ENCODE results near the gene ARID3B.
A peak's percentile ranks its signal among the peaks of the same experiment; 100 is the strongest.

ARID3B gene

DNA sequence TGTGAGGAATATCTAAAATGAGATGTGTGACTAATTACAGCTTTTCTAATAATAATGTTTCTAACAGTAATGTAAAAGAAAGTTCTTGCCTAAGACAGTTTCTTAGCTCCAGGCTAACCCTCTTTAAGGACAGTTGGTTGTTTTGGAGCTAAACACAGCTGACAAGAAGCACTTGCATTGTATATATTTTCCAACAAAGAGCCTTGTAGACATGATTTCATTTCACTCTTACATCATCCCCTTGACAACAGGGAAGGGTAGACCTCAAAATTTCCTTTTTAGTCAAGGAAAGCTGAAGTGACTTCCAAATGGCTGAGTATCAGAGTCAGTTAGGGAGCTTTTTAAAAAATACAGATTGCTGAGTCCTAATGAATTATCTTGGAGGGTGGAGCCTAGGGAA is 4.1 kb downstream of the ARID3B start:
- Histone ChIP-seq H3K4me1 (peaks cover 11% of the 10 kb centered on the region), H3K9me3 (no peaks in the 10 kb centered on the region), H3K36me3 (no peaks in the 10 kb centered on the region), H3K4me3 (ENCODE audit: low read depth, low read length) (no peak overlapping the region), H3K27me3 (peaks cover 3% of the 10 kb centered on the region; the same call in 1 of the 2 replicates)
- TF ChIP-seq, protein P1, sequence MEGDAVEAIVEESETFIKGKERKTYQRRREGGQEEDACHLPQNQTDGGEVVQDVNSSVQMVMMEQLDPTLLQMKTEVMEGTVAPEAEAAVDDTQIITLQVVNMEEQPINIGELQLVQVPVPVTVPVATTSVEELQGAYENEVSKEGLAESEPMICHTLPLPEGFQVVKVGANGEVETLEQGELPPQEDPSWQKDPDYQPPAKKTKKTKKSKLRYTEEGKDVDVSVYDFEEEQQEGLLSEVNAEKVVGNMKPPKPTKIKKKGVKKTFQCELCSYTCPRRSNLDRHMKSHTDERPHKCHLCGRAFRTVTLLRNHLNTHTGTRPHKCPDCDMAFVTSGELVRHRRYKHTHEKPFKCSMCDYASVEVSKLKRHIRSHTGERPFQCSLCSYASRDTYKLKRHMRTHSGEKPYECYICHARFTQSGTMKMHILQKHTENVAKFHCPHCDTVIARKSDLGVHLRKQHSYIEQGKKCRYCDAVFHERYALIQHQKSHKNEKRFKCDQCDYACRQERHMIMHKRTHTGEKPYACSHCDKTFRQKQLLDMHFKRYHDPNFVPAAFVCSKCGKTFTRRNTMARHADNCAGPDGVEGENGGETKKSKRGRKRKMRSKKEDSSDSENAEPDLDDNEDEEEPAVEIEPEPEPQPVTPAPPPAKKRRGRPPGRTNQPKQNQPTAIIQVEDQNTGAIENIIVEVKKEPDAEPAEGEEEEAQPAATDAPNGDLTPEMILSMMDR (IDR thresholded peaks at IDR 0.05; ENCODE audit: low read depth, low read length): no peak
- no peak for DNase-seq

DNA sequence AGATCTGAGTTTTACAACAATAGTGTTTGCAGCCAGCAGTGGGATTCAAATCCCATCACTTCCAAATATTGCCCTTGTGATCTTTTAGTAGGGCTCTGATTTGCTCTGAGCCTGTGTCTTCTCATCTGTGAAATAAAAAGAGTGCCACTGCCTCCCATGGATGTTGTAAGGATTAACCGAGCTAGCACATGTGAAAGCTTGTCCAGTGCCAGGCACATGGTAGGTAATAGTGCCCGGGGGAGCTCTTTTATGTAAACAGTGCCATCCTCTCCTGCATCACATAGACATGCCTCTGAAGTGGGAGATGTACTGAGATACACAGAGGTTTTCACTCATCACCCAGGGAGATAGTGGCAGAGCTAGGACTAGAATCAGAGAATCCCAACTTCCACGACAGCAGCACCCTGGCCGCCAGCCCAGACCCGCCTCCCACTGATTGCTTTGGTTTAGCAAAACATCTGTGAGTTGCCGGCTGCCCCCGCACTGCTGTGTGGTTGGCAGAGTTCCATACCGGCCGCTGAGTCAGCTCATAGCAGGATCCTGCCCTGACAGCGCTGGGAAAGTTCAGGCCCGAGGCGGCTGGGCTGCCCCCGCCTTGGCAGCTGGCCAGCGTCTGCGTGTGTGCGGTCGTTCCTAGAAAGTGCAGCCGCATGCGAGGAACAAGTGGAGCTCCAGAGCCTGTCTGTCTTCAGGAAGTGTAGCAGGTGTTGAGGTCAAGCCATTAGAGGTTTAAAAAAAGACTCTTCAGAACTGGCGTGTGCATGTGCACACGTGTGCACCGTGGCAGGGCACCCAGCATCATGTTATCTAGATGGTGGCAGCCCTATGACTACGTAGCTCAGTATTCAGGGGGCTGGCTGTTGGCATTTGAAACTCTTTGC is 5.0 kb downstream of the ARID3B start:
- peak; percentile 100 for DNase-seq
- Histone ChIP-seq H3K4me1 (peaks cover 11% of the 10 kb centered on the region), H3K27me3 (peaks cover 3% of the 10 kb centered on the region; the same call in 1 of the 2 replicates), H3K36me3 (no peaks in the 10 kb centered on the region), H3K9me3 (no peaks in the 10 kb centered on the region), H3K4me3 (ENCODE audit: low read depth, low read length) (no peak overlapping the region; the same call in 1 of the 2 replicates)
- TF ChIP-seq, protein P1 (IDR thresholded peaks at IDR 0.05; ENCODE audit: low read depth, low read length): 0 out of 2 replicates have a peak, but pooled peaks have one; percentile 9

DNA sequence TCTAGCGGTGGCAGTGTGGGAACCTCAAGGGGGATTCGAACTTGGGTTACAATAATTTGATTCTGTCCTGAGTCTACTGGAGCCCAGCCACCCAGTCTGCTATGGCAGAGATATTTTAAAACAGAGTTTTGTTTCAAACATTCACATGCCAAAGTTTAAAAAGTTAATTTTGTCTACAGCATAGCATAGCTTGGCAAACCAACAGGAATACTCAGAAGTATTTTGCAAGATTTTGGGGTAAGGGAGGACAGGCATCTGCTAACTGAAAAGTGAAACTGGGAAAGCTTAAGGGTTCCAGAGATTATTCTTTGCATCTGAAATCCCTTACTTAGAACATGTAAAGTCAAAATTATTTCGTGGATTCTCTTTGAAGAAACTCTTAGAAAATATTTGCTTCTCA is 6.6 kb downstream of the ARID3B start:
- TF ChIP-seq, protein P1 (IDR thresholded peaks at IDR 0.05; ENCODE audit: low read depth, low read length): no peak
- H3K4me1 ChIP-seq: peaks cover 11% of the 10 kb centered on the region
- H3K36me3 ChIP-seq: no peaks in the 10 kb centered on the region
- no peak overlapping the region for H3K4me3 ChIP-seq (ENCODE audit: low read depth, low read length)
- H3K9me3 ChIP-seq: no peaks in the 10 kb centered on the region
- no peak for DNase-seq
- no peaks in the 10 kb centered on the region for H3K27me3 ChIP-seq

DNA sequence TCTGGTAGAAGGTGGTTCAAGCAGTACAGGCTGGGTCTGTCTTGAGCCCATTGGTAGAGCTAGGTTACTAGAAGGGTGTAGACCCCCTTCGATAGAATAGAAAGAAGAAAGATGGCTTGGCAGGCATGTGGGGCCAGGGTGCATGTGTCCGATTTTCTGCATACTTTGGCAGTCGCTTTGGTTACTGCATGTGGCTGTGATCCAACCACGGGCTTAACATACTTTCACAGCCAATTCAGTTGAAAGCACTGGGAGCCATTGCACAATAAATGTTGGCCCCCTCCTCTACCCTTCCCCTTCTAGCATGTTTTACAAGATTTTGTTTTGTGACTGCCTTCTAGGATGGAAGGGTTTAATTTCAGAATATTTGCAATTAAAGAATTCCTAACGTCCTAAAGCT is 7.2 kb downstream of the ARID3B start:
- no peak overlapping the region for H3K4me3 ChIP-seq (ENCODE audit: low read depth, low read length)

DNA sequence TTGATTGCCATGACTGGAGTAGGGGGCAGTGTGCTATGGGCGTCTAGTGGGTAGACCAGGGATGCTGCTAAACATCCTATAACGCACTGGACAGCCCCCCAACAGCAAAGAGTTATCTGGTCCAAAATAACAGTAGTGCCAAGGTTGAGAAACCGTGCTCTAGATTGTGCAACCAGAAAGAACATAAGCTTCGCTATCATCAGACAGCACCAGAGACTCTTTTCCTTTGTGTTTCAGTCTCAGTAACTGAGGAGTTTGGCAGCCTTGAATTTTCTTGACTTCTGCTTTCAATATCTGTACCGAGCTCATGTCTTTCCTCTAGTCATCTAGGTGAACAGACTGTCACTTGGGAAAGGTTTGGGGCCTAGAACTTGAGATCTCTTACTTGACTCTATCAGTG is 8.8 kb downstream of the ARID3B start:
- DNase-seq: no peak
- H3K36me3 ChIP-seq: no peaks in the 10 kb centered on the region

More for the DNA sequence above, 7.2 kb downstream of the ARID3B start:
- TF ChIP-seq, protein P1 (IDR thresholded peaks at IDR 0.05; ENCODE audit: low read depth, low read length): no peak
- Histone ChIP-seq H3K9me3 (no peaks in the 10 kb centered on the region), H3K27me3 (no peaks in the 10 kb centered on the region), H3K36me3 (no peaks in the 10 kb centered on the region), H3K4me1 (peaks cover 11% of the 10 kb centered on the region)
- no peak for DNase-seq

More for the DNA sequence above, 8.8 kb downstream of the ARID3B start:
- H3K4me3 ChIP-seq (ENCODE audit: low read depth, low read length): no peak overlapping the region
- H3K27me3 ChIP-seq: no peaks in the 10 kb centered on the region
- H3K9me3 ChIP-seq: no peaks in the 10 kb centered on the region
- peaks cover 11% of the 10 kb centered on the region for H3K4me1 ChIP-seq
- TF ChIP-seq, protein P1 (IDR thresholded peaks at IDR 0.05; ENCODE audit: low read depth, low read length): no peak
